Activated naive CD4-positive, alpha-beta T cell treated with anti-CD3 and anti-CD28 coated beads, Interleukin-2, amount 10 ng/mL, durations not matched to agents 7 days and 5 days (primary cell): ENCODE data around the gene KRTAP4-9.
"Not testable (repeated sequence)": the region's sequence is repeated elsewhere in the genome, so short reads cannot be mapped to it uniquely, and the experiment has no call there.

Experiments used
- CTCF ChIA-PET: fragments of 350-600 bp; sonication (Branson Sonifier 250); formaldehyde crosslinking; loops from one replicate; lab custom pipeline; 2021; ENCODE audit warnings: antibody characterized with exemption; lab: Charles Lee
- DNase-seq: peaks from one replicate; pipeline ENCODE4 v3.0.0-alpha.2; 2020
- H3K27ac Mint-ChIP-seq: one replicate; pipeline ENCODE4 v1.8.0; 2021; ENCODE audit warnings: mild to moderate bottlenecking, moderate library complexity, mixed read lengths
- H3K27me3 Mint-ChIP-seq: one replicate; pipeline ENCODE4 v1.8.0; 2021; ENCODE audit warnings: mild to moderate bottlenecking, mixed read lengths
- H3K36me3 Mint-ChIP-seq: one replicate; pipeline ENCODE4 v1.8.0; 2021; ENCODE audit warnings: mixed read lengths
- H3K4me1 Mint-ChIP-seq: one replicate; pipeline ENCODE4 v1.8.0; 2021; ENCODE audit warnings: mixed read lengths
- H3K4me3 Mint-ChIP-seq: one replicate; pipeline ENCODE4 v1.8.0; 2021; ENCODE audit warnings: mild to moderate bottlenecking, moderate library complexity, mixed read lengths
- H3K9me3 Mint-ChIP-seq: one replicate; pipeline ENCODE4 v1.8.0; 2021; ENCODE audit warnings: mixed read lengths

The KRTAP4-9 gene

GRCh38 chr17:41073676-41074075, 31.5 kb upstream of the KRTAP4-9 start:
- Mint-ChIP-seq H3K27me3 (peaks cover 10% of the 10 kb centered on the region), H3K9me3 (no peaks in the 10 kb centered on the region), H3K4me3 (no peak overlapping the region), H3K4me1 (no peaks in the 10 kb centered on the region), H3K27ac (no peak overlapping the region), H3K36me3 (no peaks in the 10 kb centered on the region)
- no peak for DNase-seq
- CTCF ChIA-PET = interaction anchor here (1.3 kb wide), 1 partner anchor 219 kb away, joined by 3 read pairs; no protein-coding TSS in a partner anchor

DNA sequence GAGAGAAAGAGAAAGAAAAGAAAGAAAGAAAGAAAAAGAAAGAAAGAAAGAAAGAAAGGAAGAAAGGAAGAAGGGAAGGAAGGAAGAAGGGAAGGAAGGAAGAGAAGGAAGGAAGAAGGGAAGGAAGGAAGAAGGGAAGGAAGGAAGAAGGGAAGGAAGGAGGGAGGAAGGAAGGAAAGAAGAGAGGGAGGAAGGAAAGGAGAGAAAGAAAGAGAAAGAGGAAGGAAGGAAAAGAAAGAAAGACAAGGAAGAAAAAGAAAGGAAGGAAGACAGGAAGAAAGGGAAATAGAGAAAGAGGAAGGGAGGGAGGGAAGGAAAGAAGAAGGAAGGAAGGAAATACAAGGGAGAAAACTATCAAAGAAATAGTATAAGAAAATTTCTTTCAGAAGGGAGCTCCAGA, 28.4 kb upstream of the KRTAP4-9 start:
- no peaks in the 10 kb centered on the region for H3K4me1 Mint-ChIP-seq
- no peaks in the 10 kb centered on the region for H3K9me3 Mint-ChIP-seq
- CTCF ChIA-PET = no interaction called here
- no peak for DNase-seq
- no peaks in the 10 kb centered on the region for H3K36me3 Mint-ChIP-seq
- no peak overlapping the region for H3K4me3 Mint-ChIP-seq
- no peak overlapping the region for H3K27ac Mint-ChIP-seq
- H3K27me3 Mint-ChIP-seq = peaks cover 10% of the 10 kb centered on the region

DNA sequence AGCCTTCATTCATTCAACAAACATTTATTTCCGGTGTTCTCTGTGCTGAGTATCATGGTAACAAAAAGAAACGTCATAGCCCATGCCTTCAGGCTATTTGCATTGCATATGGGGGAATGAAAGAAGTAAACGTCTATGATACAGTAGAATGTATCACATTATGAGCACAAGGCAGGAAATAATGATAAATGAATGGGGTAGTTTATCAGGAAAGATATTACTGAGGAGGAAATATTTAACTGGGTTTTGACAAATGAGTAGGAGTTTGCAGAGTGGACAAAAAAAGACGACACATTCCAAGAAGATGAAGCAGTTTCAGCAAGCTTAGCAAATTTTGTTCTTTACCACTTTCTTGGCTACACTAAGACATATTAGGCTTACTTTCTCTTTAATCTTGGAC, 22.6 kb upstream of the KRTAP4-9 start:
- no peaks in the 10 kb centered on the region for H3K36me3 Mint-ChIP-seq
- no peaks in the 10 kb centered on the region for H3K4me1 Mint-ChIP-seq
- CTCF ChIA-PET = no interaction called here
- no peak overlapping the region for H3K4me3 Mint-ChIP-seq
- no peaks in the 10 kb centered on the region for H3K9me3 Mint-ChIP-seq
- no peak for DNase-seq
- H3K27ac Mint-ChIP-seq = no peak overlapping the region
- H3K27me3 Mint-ChIP-seq = peaks cover 4% of the 10 kb centered on the region

DNA sequence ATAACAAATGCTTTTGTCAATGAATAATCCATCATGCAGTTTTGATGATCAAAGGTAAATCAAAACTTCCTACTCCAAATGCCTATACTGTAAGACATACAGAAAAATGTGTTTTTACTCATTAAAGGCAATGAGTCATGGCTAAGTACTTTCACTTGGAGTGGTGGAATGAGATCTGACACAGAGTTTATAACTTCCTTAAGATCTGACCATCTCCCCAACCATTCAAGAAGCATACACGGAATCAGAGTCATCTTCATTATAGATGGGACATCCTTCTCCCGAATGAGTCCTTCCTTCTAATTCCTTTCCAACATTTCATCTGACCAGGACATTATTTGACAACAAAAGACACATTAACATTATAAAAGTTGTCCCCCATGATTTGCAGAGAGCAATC, 21.8 kb upstream of the KRTAP4-9 start:
- H3K27ac Mint-ChIP-seq, H3K27me3 Mint-ChIP-seq, H3K36me3 Mint-ChIP-seq, H3K4me3 Mint-ChIP-seq, H3K4me1 Mint-ChIP-seq, CTCF ChIA-PET, H3K9me3 Mint-ChIP-seq, DNase-seq: not testable (repeated sequence)

- DNase-seq, CTCF ChIA-PET, H3K4me3 Mint-ChIP-seq, H3K9me3 Mint-ChIP-seq, H3K4me1 Mint-ChIP-seq, H3K27ac Mint-ChIP-seq, H3K27me3 Mint-ChIP-seq, H3K36me3 Mint-ChIP-seq: not testable (repeated sequence)
These were observed 20.9 kb upstream of the KRTAP4-9 start, which contains the start of gene KRTAP4-7 for GRCh38 chr17:41084100-41084856. Gene KRTAP4-7, plus strand, starts transcription at chr17:41084150. Its CDS starts 57 bp downstream, at chr17:41084207.

DNA sequence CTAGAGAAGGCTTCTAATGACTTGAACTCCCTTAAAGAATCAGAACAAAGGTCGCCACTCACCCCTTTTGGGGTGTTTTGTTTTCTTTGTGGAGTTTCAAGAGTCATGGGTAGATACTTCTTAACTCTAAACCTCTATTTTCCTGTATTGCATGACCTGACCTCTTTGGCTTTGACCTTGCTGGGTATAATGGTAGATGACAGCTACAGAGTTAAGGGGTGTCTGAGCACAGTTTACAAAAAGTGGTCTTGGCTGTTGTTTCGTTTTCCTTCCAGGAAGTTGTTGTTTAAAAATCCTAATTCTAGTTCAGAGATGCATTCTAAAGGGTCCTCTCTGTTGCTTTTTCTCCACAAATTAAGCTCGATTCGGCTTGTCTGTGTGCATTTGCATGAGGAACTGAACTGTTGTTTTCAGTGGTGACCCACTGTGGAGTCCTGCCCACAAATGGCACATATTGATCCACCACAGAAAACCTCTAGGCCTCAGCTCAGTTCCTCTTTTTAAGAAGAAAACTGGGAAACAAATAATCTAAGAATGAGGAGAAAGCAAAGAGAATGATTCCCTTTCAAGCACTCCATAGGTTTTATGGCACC, 16.3 kb upstream of the KRTAP4-9 start:
- H3K36me3 Mint-ChIP-seq, H3K9me3 Mint-ChIP-seq, H3K27ac Mint-ChIP-seq, H3K4me3 Mint-ChIP-seq, DNase-seq, CTCF ChIA-PET, H3K4me1 Mint-ChIP-seq: not testable (repeated sequence)
- peaks cover 11% of the 10 kb centered on the region for H3K27me3 Mint-ChIP-seq

DNA sequence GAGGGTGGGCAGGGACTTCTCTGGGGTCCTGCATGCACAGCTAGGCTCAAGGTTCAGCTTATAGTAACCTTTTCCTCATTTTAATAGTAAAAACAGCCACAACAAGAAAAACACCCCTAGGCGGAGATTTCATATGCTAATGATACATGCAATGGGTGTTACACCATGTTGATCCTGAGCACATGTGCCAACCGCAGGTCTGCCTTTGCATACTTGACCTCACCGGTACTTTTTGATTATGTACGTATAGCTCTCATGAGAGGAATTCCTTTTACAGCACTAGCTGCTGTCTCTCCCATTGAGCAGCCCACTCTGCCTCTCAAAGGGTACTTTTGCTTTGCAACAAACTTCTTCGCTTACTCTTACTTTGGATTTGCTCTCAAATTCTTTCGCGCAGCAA, 9.1 kb upstream of the KRTAP4-9 start:
- no peak overlapping the region for H3K4me3 Mint-ChIP-seq
- H3K36me3 Mint-ChIP-seq = no peaks in the 10 kb centered on the region
- H3K9me3 Mint-ChIP-seq = peaks cover 3% of the 10 kb centered on the region
- no peak for DNase-seq
- no peaks in the 10 kb centered on the region for H3K4me1 Mint-ChIP-seq
- peaks cover 12% of the 10 kb centered on the region for H3K27me3 Mint-ChIP-seq
- H3K27ac Mint-ChIP-seq = no peak overlapping the region
- CTCF ChIA-PET = no interaction called here

DNA sequence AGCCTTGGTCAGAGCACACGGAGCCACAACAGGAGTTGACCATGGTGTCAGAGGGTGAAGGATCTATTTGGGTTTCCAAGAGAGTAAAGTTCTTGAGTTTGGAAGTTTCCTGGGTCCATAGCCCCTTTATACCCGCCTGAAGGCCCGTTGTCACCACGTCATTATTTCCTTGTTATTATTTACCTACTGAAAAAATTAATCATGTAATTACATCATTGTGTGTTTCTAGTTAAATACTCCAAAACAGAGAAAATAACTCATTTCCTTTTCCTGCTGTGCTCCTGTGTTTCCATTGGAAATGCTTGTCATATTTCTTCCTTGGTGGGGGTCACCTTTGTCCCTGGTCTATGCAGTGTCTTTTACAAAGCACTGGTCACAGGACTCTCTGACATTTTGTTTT, 7.1 kb upstream of the KRTAP4-9 start, which contains the start of gene KRTAP4-8:
Gene KRTAP4-8 (minus strand): TSS at position 101 of the 400 bp plus-strand sequence. CDS start 58 bp downstream, at position 43.
- Mint-ChIP-seq H3K4me1 (no peaks in the 10 kb centered on the region), H3K9me3 (peaks cover 1% of the 10 kb centered on the region), H3K36me3 (no peaks in the 10 kb centered on the region), H3K27ac (no peak within 1 kb of the TSS), H3K27me3 (peaks cover 16% of the 10 kb centered on the region), H3K4me3 (no peak within 1 kb of the TSS)
- CTCF ChIA-PET = no interaction called here
- no peak for DNase-seq

DNA sequence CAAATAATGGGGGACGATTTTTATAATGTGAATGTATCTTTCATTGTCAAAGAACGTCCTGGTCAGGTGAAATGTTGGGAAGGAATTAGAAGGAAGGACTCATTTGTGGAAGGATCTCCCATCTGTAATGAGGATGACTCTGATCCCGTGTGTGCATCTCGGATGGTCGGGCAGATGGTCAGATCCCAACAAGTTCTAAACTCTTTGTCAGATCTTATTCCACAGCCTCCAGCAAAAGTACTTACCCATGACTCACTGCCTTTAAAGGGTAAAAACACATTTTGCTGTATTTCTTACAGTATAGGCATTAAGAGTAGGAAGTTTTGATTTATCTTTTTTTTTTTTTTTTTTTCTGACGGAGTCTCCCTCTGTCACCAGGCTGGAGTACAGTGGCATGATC, 6.7 kb upstream of the KRTAP4-9 start:
- H3K27me3 Mint-ChIP-seq = peaks cover 16% of the 10 kb centered on the region
- CTCF ChIA-PET = no interaction called here
- H3K4me1 Mint-ChIP-seq = no peaks in the 10 kb centered on the region

DNA sequence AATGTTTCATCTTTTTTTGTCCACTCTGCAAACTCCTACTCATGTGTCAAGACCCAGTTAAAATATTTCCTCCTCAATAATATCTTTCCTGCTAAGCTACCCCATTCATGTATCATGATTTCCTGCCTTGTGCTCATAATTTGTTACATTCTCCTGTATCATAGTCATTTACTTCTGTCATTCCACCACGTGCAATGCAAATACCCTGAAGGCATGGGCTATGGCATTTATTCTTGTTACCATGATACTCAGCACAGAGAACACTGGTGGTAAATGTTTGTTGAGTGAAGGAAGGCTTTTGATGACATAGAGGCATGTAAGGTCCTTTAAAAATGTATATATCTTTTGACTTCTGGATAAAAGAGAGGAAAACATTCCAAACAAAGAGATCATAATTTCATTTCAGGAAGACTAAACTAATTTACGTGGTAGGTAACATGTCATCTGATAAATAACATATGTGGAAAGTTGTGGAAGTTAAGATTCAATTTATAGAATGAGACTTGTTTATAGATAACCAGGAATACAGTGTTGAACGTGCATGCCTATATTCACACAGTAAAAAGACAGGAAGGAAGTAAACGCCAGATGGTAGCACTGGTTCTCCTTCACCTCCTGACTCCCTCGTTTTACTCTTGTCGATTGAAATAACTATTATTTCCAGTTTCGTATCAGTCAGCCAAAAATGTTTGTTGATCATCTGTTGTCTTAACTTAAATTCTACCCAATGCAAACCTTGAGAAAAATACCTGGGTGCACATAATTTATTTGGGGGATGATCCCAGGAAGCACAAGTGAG, 5.3 kb upstream of the KRTAP4-9 start:
- H3K27ac Mint-ChIP-seq, H3K9me3 Mint-ChIP-seq, H3K4me3 Mint-ChIP-seq, H3K36me3 Mint-ChIP-seq, CTCF ChIA-PET, H3K4me1 Mint-ChIP-seq, DNase-seq, H3K27me3 Mint-ChIP-seq: not testable (repeated sequence)

More for the DNA sequence above, 6.7 kb upstream of the KRTAP4-9 start:
- H3K27ac Mint-ChIP-seq = no peak overlapping the region
- H3K36me3 Mint-ChIP-seq = no peaks in the 10 kb centered on the region
- no peak for DNase-seq
- no peaks in the 10 kb centered on the region for H3K9me3 Mint-ChIP-seq
- no peak overlapping the region for H3K4me3 Mint-ChIP-seq

GRCh38 chr17:41101586-41102259, 3.5 kb upstream of the KRTAP4-9 start, which contains the start of gene KRTAP4-16:
Gene KRTAP4-16, minus strand, starts transcription at chr17:41102209. Its CDS starts 0 bp downstream, at chr17:41102209.
- H3K27ac Mint-ChIP-seq = no peak within 1 kb of the TSS
- no peak for DNase-seq
- CTCF ChIA-PET = no interaction called here
- no peaks in the 10 kb centered on the region for H3K4me1 Mint-ChIP-seq
- H3K4me3 Mint-ChIP-seq = no peak within 1 kb of the TSS
- H3K9me3 Mint-ChIP-seq = no peaks in the 10 kb centered on the region
- H3K36me3 Mint-ChIP-seq = no peaks in the 10 kb centered on the region
- peaks cover 13% of the 10 kb centered on the region for H3K27me3 Mint-ChIP-seq

DNA sequence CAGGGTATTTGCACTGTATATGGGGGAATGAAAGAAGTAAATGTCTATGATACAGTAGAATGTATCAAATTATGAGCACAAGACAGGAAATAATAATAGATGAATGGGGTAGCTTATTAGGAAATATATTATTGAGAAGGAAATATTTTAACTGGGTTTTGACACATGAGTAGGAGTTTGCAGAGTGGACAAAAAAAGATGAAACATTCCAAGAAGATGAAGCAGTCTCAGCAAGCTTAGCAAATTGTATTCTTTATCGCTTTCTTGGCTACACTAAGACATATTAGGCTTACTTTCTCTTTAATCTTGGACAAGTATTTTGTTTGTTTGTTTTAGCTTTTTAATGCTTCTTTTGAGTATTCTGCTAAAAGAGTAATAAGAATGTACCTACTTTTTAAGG, 1.3 kb upstream of the KRTAP4-9 start:
- DNase-seq = no peak
- H3K27ac Mint-ChIP-seq = no peak overlapping the region
- no peak overlapping the region for H3K4me3 Mint-ChIP-seq
- peaks cover 10% of the 10 kb centered on the region for H3K27me3 Mint-ChIP-seq
- CTCF ChIA-PET = no interaction called here
- peaks cover 6% of the 10 kb centered on the region for H3K4me1 Mint-ChIP-seq
- no peaks in the 10 kb centered on the region for H3K36me3 Mint-ChIP-seq
- H3K9me3 Mint-ChIP-seq = peaks cover 5% of the 10 kb centered on the region

- CTCF ChIA-PET = not testable (repeated sequence)
These were observed 677 bp upstream of the KRTAP4-9 start for GRCh38 chr17:41104386-41105038.

More at GRCh38 chr17:41104386-41105038, 677 bp upstream of the KRTAP4-9 start:
- H3K4me1 Mint-ChIP-seq, H3K9me3 Mint-ChIP-seq, H3K36me3 Mint-ChIP-seq, H3K27me3 Mint-ChIP-seq, H3K4me3 Mint-ChIP-seq, H3K27ac Mint-ChIP-seq, DNase-seq: not testable (repeated sequence)
